B cell (primary cell): ENCODE results near the gene CAP1.

ENCODE experiments used
- CTCF ChIP-seq: fragments of 200-600 bp; IDR thresholded peaks from one replicate; pipeline ENCODE4 v1.8.0; 2022; ENCODE audit warnings: antibody characterized with exemption, mild to moderate bottlenecking
- EZH2 ChIP-seq: IDR thresholded peaks from 2 replicates; pipeline ENCODE4 v1.6.1; 2012; ENCODE audit warnings: borderline replicate concordance, low read depth, mild to moderate bottlenecking, moderate library complexity, low read length; ENCODE audit not compliant: insufficient read depth, poor library complexity, severe bottlenecking

DNA sequence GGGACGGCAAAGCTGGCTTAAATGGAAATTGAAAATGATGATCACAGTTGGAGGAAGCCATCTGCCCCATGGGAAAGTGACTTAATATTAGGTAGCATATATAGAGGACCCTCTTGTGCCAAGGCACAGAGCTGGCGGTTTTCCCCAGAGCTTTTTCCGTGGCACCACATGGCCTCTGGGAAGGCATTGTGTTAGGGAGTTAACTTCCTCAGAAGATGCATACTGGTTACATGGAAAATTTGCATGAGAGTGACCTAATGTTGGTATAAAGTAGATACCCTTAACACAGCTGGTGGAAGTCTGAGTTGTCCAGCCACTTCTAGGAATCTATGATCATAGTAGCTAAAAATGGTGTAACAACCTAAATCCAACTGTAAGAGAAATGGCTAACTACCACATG is 27.3 kb downstream of the CAP1 start:
- TF ChIP-seq CTCF, result no peak
- TF ChIP-seq EZH2, result no peak
